WTC11 (cell line): ENCODE data around the gene PITX1. TPM values are rescaled to one million over a fixed set of nuclear protein-coding genes. Genes with fewer than 3 reads are reported as not detected.

Experiments used
- ATAC-seq: fragments of 200-7000 bp; cut with Tn5 transposase; 2 replicates; pipeline ENCODE4 v1.10.0; 2021; ENCODE audit warnings: mild to moderate bottlenecking, moderate library complexity
- CTCF ChIA-PET: fragments of 300-600 bp; sonication (Branson Sonifier 250); formaldehyde crosslinking; loops from one replicate; lab custom pipeline; 2021; ENCODE audit warnings: antibody characterized with exemption; lab: Charles Lee
- POLR2A ChIA-PET: fragments of 350-600 bp; sonication (Branson Sonifier 250); formaldehyde crosslinking; loops from one replicate; lab custom pipeline; 2021; ENCODE audit warnings: antibody characterized with exemption; lab: Charles Lee
- DNase-seq: peaks from one replicate; pipeline ENCODE4 v3.0.0; 2021; ENCODE audit warnings: low spot score
- H3K27ac Mint-ChIP-seq: 2 replicates; pipeline ENCODE4 v1.8.0; 2021; ENCODE audit warnings: mixed read lengths
- H3K27me3 Mint-ChIP-seq: 2 replicates; pipeline ENCODE4 v1.8.0; 2021; ENCODE audit warnings: low read depth, mild to moderate bottlenecking, moderate library complexity, mixed read lengths
- H3K36me3 Mint-ChIP-seq: 2 replicates; pipeline ENCODE4 v1.8.0; 2021; ENCODE audit warnings: mixed read lengths
- H3K4me1 Mint-ChIP-seq: 2 replicates; pipeline ENCODE4 v1.8.0; 2022; ENCODE audit warnings: mixed read lengths
- H3K4me3 Mint-ChIP-seq: 2 replicates; pipeline ENCODE4 v1.8.0; 2021; ENCODE audit warnings: mild to moderate bottlenecking, moderate library complexity, mixed read lengths
- H3K9me3 Mint-ChIP-seq: 2 replicates; pipeline ENCODE4 v1.8.0; 2021; ENCODE audit warnings: mixed read lengths
- ARID4B ChIP-seq: sonication (generic); formaldehyde crosslinking; IDR thresholded peaks from 2 replicates; pipeline ENCODE4 v1.8.0; 2023; ENCODE audit warnings: missing genetic modification reagents, mild to moderate bottlenecking, borderline replicate concordance
- ELF4 ChIP-seq: sonication (generic); formaldehyde crosslinking; IDR thresholded peaks from 2 replicates; pipeline ENCODE4 v1.8.1; 2022; ENCODE audit warnings: low read depth, mild to moderate bottlenecking, moderate library complexity, missing genetic modification reagents
- ETV6 ChIP-seq: sonication (generic); formaldehyde crosslinking; IDR thresholded peaks from 2 replicates; pipeline ENCODE4 v1.8.1; 2022; ENCODE audit warnings: mild to moderate bottlenecking, missing genetic modification reagents
- FOXJ3 ChIP-seq: sonication (generic); formaldehyde crosslinking; IDR thresholded peaks from 2 replicates; pipeline ENCODE4 v1.9.0; 2021; ENCODE audit warnings: missing genetic modification reagents, mild to moderate bottlenecking, borderline replicate concordance
- FOXK1 ChIP-seq: sonication (generic); formaldehyde crosslinking; IDR thresholded peaks from 2 replicates; pipeline ENCODE4 v1.8.0; 2022; ENCODE audit warnings: mild to moderate bottlenecking, moderate library complexity, missing genetic modification reagents
- IRF2 ChIP-seq: sonication (generic); formaldehyde crosslinking; IDR thresholded peaks from 2 replicates; pipeline ENCODE4 v1.8.0; 2022; ENCODE audit warnings: low read depth, missing genetic modification reagents, borderline replicate concordance
- MXD4 ChIP-seq: fragments of 250-450 bp; sonication (Bioruptor Pico); IDR thresholded peaks from 2 replicates; pipeline ENCODE4 v1.8.0; 2021; ENCODE audit warnings: mild to moderate bottlenecking, moderate library complexity, borderline replicate concordance
- NFYB ChIP-seq: sonication (generic); formaldehyde crosslinking; conservative IDR thresholded peaks from 2 replicates; pipeline ENCODE4 v1.8.0; 2022; ENCODE audit warnings: low read depth, missing genetic modification reagents
- PRDM15 ChIP-seq: sonication (generic); formaldehyde crosslinking; IDR thresholded peaks from 2 replicates; pipeline ENCODE4 v1.8.0; 2022; ENCODE audit warnings: missing genetic modification reagents
- RORB ChIP-seq: fragments of 250-450 bp; sonication (Bioruptor Pico); IDR thresholded peaks from 2 replicates; pipeline ENCODE4 v1.9.0; 2021; ENCODE audit warnings: mild to moderate bottlenecking
- STAT6 ChIP-seq: sonication (generic); formaldehyde crosslinking; conservative IDR thresholded peaks from 2 replicates; pipeline ENCODE4 v1.8.1; 2023; ENCODE audit warnings: mild to moderate bottlenecking, low read depth, missing genetic modification reagents, moderate library complexity
- TCF7 ChIP-seq: sonication (generic); formaldehyde crosslinking; IDR thresholded peaks from 2 replicates; pipeline ENCODE4 v1.8.0; 2022; ENCODE audit warnings: mild to moderate bottlenecking, low read depth, missing genetic modification reagents, moderate library complexity
- TEAD4 ChIP-seq: sonication (generic); formaldehyde crosslinking; IDR thresholded peaks from 2 replicates; pipeline ENCODE4 v1.8.0; 2022; ENCODE audit warnings: mild to moderate bottlenecking, missing genetic modification reagents
- USF1 ChIP-seq: sonication (generic); formaldehyde crosslinking; IDR thresholded peaks from 2 replicates; pipeline ENCODE4 v1.8.0; 2022; ENCODE audit warnings: mild to moderate bottlenecking, missing genetic modification reagents
- ZBTB43 ChIP-seq: sonication (generic); formaldehyde crosslinking; IDR thresholded peaks from 2 replicates; pipeline ENCODE4 v1.8.1; 2023; ENCODE audit warnings: mild to moderate bottlenecking, missing genetic modification reagents
- ZMAT4 ChIP-seq: fragments of 250-450 bp; sonication (Bioruptor Pico); IDR thresholded peaks from 2 replicates; pipeline ENCODE4 v1.9.0; 2021; ENCODE audit warnings: mild to moderate bottlenecking
- ZNF121 ChIP-seq: sonication (generic); formaldehyde crosslinking; IDR thresholded peaks from 2 replicates; pipeline ENCODE4 v1.8.0; 2023; ENCODE audit warnings: missing genetic modification reagents
- ZNF317 ChIP-seq: sonication (generic); formaldehyde crosslinking; IDR thresholded peaks from 2 replicates; pipeline ENCODE4 v1.8.1; 2023; ENCODE audit warnings: low read depth, mild to moderate bottlenecking, moderate library complexity, missing genetic modification reagents, borderline replicate concordance
- ZNF512 ChIP-seq: sonication (generic); formaldehyde crosslinking; IDR thresholded peaks from 2 replicates; pipeline ENCODE4 v1.8.1; 2022; ENCODE audit warnings: missing genetic modification reagents, borderline replicate concordance
- total RNA-seq: library from RNA; stranded (reverse); gene quantifications from 3 replicates; pipeline ENCODE4 v1.2.3, GENCODE V29; 2021

Gene PITX1
- total RNA-seq, 1 experiment from 2014 or later = 0.13 TPM

GRCh38 chr5:134979416-134979815, 54.6 kb downstream of the PITX1 start:
- DNase-seq = no peak
- TF ChIP-seq ZNF317 (CRISPR knock-in tag) = no peak
- TF ChIP-seq STAT6 (CRISPR knock-in tag) = no peak
- no peak for TF ChIP-seq TEAD4 (CRISPR knock-in tag)
- no peak for TF ChIP-seq NFYB (CRISPR knock-in tag)
- no peak for TF ChIP-seq IRF2 (CRISPR knock-in tag)
- no peak for TF ChIP-seq ARID4B
- TF ChIP-seq ETV6 (CRISPR knock-in tag) = no peak
- TF ChIP-seq FOXJ3 (CRISPR knock-in tag) = no peak
- no peak for TF ChIP-seq TCF7
- no peak for TF ChIP-seq MXD4 (CRISPR knock-in tag)
- TF ChIP-seq PRDM15 (CRISPR knock-in tag) = no peak
- no peak for TF ChIP-seq RORB (CRISPR knock-in tag)
- TF ChIP-seq FOXK1 (CRISPR knock-in tag) = no peak
- TF ChIP-seq ZNF512 (CRISPR knock-in tag) = no peak
- no peak for TF ChIP-seq ZMAT4 (CRISPR knock-in tag)
- no peak for TF ChIP-seq USF1 (CRISPR knock-in tag)
- TF ChIP-seq ELF4 (CRISPR knock-in tag) = no peak
- TF ChIP-seq ZNF121 (CRISPR knock-in tag) = no peak
- TF ChIP-seq ZBTB43 (CRISPR knock-in tag) = no peak
- H3K27me3 Mint-ChIP-seq = peaks cover 17% of the 10 kb centered on the region
- no peak for ATAC-seq
- POLR2A ChIA-PET = no interaction called here
- CTCF ChIA-PET = no interaction called here
- no peaks in the 10 kb centered on the region for H3K4me1 Mint-ChIP-seq
- peaks cover 86% of the 10 kb centered on the region for H3K9me3 Mint-ChIP-seq
- peaks cover 65% of the 10 kb centered on the region for H3K36me3 Mint-ChIP-seq
- no peak overlapping the region for H3K4me3 Mint-ChIP-seq
- H3K27ac Mint-ChIP-seq = no peak overlapping the region
